HuH-7 (cell line): ENCODE measurements around the gene ZNHIT1.
"Not testable (repeated sequence)": the region's sequence is repeated elsewhere in the genome, so short reads cannot be mapped to it uniquely, and the experiment has no call there.

Experiments used
- DNase-seq: peaks from one replicate; pipeline ENCODE4 v3.0.0; 2011; ENCODE audit warnings: low spot score

Gene ZNHIT1

DNA sequence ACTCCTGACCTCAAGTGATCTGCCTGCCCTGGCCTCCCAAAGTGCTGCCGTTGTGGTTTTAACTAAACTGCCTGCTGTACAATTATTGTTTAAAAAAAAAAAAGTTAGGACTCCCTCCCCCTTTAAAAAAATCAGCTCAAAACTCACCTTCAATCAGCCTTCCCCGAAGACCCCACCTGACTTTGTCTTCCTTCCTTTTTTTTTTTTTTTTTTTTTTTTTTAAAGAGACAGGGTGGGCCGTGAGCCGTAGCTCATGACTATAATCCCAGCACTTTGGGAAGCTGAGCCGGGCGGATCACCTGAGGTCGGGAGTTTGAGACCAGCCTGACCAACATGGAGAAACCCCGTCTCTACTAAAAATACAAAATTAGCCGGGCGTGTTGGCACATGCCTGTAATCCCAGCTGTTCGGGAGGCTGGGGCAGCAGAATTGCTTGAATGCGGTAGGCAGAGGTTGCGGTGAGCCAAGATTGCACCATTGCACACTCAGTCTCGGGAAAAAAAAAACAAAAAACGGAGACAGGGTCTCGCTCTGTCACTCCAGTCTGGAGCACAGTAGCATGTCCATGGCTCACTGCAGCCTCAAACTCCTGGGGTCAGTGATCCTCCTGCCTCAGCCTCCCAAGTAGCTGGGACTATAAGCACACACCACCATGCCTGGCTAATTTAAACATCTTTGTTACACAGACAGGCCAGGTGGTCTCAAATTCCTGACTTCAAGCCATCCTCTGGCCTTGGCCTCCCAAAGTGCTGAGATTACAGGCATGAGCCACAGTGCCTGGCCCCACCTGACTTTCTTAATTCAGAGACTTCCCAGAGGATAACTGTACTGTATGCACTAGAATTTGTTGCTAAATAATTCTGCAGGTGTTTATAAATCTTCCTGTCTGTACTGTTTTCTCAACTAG is 23.7 kb downstream of the ZNHIT1 start:
- DNase-seq: no peak

DNA sequence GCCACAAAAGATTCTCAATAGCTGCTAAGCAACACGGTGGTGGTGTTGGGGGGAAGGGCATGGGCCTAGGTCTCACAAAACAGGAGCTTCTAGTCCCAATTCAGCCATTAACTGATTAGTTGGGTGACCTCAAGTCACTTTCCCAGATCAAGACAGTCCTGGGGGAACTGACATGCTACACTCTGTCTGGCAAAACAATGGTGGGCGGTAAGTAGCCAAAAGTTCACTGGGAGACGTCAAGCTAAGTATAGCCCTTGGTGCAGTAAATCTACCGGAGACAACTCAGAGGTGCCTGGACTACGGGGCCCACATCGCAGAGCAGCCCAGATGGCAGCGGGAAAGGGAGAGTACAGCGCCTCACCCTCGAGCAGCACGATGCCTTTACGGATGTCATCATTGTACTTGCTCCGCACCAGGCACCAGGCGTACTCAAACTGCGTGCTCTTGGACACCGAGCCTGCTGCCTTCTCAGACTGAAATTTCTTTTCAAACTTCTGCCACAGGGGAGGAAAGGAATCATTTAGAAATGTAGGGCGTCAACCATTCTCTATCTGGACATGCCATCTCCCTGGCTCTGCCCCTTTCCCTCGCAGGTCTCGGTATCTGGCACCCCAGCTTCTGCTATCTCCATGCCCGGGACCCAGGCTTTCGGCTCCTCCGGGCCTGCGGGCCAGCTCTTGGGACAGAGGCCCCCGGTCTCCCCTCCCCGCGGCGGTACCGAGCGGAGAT is 25.8 kb downstream of the ZNHIT1 start:
- DNase-seq: peak; percentile 84

DNA sequence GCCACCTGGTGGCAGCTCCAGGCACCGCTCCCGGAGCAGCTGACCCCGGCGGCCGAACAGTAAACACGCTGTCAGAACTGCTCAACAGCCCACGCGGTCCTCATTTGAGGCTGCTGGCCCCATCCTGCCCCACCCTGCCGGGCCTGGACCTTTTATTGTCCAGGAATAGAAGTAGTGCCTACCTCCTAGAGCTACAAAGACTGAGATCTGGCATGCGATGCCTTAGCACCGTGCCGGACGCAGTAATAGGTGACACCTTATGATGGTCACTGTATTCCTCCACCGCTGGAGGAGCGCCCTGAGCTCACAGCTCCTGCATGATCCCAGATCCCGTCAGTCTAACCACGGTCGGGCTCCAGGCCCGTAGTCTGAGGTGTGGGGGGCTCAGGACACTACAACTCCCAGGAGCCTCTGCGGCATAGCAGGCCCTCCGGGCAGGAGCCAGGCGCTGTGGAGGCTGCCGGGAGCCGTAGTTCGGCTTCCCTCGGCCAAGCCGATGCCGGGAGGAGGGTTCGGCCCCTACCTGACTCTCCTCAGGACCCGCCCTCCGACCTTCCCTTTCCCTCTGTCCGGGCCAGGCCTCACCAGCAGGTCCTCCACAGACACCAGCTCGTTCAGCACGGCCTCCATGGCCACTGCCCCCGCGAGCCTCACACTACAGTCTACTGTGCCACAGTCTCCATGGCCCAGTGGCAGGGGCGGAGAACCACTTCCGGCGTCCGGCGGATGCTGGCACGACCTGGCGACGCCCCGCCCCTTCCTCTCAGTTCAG is 26.6 kb downstream of the ZNHIT1 start, which contains the start of gene FIS1:
TSS of gene FIS1 (minus strand) at position 707 of the 772 bp plus-strand sequence. CDS start at position 630, 77 bp downstream.
- peak; percentile 90 for DNase-seq

DNA sequence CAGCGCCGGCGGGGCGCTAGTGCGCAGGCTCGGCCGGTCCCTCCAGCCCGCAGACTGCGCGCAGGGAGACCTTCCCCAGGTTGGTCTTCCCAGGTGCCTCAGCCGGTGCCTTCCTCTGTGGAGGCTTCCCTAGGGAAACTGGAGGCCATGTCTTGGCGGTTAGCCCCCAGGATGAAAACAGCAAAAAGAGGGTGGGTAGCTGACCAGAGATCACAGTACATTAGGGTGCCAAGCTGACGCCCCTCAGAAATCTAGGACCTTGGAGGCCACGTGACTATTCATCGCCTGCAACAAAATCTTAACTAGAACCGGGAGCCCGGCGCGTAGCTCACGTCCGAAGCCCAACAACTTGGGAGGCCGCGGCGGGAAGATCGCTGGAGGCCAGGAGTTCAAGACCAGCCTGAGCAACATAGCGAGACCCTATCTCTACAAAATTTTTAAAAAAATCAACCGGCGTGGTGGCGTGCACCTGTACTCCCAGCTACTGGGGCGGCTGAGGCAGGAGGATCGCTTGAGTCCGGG is 27.2 kb downstream of the ZNHIT1 start:
- peak; percentile 95 for DNase-seq

DNA sequence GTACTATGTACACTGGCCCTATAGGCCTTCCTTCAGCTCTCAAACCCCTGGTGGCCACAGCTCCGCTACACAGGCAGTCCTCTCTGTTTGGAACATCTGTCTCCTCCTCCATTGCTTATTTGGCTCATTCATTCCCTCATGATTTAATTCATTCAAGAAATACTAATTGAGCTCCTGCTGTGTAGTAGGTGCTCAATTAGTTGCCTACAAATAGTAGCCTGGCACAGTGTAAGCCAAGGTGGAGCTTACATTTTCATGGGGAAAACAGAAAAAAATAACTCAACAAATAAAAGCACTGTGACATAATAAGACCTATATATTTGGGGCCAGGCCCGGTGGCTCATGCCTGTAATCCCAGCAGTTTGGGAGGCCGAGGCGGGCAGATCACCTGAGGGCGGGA is 30.3 kb downstream of the ZNHIT1 start:
- no peak for DNase-seq

DNA sequence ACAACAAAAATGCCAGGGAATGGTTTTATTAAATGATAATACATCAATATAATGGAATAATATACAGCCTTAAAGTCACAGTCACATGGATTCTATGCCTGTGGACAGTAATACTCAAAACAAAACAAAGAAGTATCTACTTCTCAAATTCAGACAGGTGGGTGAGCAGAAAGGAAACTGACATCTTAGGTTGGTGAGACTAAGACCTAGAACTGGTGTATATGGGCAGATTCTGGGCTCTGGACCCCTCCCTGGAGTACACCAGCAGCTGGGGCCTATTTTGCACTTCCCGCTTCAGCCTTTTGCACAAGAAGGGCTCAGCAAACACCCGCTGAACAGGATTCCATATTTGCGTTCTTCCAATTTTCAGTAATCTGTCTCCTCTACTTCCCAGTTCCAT is 32.4 kb downstream of the ZNHIT1 start:
- DNase-seq: no peak

DNA sequence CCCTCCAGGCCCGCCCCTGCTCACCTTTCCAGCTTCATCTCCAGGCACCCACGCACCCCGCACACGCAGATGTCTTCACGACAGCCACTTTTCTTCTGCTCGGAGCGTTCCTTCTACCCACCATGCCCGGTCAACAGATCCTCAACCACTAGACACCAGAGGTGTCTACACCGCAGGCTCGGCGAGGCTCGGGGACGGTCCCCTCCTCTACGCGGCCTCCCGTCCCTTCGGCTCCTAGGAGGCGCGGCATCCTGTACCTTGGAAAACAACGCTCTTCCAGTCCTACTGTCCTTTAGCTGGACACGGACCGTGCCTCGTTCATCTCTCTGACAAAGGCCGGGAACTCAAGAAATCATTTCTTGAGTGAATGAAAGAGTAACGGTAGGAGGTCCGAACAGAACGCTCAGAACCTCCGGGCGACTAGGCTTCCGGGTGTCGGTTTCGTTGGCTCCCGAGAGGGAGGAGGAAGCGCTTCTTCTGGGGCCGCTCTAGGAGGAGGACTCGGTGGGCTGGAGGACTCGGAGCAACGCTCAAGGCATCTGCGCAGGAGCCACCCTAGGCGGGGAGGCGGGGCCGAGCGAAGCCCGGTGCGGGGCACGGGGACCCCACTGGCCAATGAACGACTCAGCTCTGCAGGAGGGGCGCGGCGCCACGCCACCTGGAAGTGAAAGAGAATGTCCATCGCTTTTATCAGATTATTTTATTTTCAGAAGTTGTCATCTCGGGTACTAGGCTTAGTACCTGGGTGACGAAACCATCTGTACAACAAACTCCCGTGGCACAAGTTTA is 34.1 kb downstream of the ZNHIT1 start:
- peak; percentile 96 for DNase-seq

DNA sequence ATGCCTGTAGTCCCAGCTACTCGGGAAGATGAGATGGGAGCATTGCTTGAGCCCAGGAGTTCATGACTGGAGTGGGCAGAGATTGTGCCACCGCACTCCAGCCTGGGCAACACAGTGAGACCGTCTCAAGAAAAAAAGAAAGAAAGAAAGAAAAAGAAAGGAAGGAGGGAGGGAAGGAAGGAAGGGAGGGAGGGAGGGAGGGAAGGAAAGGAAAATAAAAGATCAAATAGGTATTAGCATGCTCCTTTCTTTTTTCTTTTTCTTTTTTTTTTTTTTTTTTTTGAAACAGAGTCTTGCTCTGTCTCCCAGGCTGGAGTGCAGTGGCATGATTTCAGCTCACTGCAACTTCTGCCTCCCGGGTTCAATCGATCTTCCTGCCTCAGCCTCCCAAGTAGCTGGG is 35.2 kb downstream of the ZNHIT1 start:
- not testable (repeated sequence) for DNase-seq

DNA sequence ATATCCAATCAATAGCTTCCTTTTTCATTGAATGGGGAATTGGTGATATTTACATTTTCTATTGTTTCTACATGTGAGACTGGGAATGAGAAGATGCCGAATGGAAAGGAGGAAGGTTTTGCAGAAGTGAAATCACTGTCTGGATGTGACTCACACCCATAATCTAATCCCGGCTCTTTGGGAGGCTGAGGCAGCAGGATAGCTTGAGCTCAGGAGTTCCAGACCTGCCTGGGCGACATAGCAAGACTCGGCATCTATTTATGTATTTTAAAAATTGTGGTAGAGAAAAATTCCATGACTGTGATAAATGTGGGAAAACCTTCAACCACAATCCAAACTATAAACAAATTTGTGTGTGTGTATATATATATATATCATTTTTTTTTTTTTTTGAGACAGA is 37.8 kb downstream of the ZNHIT1 start:
- DNase-seq: no peak

DNA sequence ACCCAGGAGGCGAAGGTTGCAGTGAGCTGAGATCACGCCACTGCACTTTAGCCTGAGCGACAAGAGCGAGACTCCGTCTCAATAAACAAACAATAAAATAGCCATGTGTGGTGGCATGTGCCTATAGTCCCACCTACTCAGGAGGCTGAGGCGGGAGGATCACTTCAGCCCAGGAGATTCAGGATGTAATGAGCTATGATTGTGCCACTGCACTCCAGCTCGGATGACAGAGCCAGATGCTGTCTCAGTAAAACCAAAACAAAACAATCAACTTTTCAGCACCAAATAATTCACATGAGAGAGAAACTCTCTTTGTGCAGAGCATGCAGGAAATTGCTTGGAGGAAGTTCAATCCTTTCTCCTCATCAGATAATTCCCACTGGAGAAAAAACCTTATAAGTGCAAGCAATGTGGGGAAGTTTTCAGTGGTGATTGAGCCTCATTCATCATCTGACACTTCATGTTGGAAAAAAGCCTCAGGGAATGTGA is 40.3 kb downstream of the ZNHIT1 start:
- no peak for DNase-seq

DNA sequence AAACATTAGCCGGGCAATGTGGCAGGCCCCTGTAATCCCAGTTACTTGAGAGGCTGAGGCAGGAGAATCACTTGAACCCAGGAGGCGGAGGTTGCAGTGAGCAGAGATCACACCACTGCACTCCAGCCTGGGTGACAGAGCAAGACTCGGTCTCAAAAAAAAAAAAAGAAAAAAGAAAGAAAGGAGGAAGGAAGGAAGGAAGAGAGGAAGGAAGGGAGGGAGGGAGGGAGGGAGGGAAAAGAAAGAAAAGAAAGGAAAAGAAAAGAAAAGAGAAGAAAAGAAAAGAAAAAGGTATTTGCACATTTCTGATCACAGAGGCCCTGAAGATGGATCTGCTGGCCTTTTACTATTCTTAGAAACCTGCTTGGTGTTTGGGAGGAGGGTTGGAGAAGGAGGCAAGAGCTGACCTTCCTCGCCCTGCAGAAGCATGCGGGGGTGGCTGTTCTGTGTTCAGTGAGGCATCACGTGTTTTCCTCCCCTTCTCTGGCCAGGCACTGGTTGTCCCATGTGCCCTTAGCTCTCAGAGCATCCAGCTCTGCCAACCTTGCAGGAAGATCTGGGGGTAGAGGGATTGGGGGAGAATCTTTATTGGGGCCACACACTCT is 46.2 kb downstream of the ZNHIT1 start:
- not testable (repeated sequence) for DNase-seq

DNA sequence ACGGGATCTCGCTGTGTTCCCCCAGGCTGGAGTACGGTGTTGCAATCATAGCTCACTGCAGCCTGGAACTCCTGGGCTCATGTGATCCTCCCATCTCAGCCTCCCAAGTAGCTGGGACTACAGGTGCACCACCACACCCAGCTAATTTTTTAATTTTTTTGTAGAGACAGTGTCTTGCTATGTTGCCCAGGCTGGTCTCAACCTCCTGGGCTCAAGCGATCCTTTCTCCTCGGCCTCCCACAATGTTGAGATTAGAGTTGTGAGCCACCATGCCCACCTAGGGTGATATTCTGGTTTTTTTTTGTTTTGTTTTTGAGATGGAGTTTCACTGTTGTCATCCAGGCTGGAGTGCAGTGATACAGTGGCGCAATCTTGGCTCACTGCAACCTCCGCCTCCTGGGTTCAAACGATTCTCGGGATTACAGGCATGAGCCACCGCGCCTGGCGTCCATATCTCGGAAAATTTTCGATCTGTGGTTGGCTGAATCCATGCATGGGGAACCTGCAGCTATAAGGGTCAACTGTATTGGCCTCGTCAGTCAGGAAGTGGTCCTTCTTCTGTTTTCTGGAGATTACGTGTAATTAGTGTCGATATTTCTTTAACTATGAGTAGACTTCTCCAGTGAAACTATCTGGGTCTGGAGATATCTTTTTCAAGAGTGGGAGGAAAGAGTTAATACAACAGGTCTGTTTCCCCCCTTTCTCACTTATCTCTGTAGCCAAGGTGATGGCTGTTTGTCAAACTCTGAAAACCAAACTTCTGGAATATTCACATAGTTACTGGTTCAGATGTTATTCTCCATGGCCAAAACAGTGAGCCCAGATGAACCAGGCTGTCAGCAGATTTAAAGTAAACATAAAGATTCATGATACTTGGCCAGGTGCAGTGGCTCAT is 47.9 kb downstream of the ZNHIT1 start:
- DNase-seq: no peak

DNA sequence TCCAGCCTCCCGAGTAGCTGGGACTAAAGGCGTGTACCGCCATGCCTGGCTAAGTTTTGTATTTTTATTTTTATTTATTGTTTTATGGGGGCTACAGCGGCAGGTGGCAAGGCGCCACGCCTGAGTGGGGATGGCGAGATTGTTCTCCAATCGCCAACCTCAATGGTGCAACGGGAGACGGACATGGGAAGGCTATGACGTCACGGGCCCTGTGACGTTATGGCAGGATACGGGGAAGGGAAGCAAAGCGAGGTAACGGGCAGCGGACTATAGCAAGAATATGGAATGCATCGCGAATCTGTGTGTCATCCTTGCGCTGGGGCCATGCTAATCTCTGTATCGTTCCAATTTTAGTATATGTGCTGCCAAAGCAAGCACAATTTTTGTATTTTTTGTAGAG is 51.7 kb downstream of the ZNHIT1 start:
- DNase-seq: no peak

DNA sequence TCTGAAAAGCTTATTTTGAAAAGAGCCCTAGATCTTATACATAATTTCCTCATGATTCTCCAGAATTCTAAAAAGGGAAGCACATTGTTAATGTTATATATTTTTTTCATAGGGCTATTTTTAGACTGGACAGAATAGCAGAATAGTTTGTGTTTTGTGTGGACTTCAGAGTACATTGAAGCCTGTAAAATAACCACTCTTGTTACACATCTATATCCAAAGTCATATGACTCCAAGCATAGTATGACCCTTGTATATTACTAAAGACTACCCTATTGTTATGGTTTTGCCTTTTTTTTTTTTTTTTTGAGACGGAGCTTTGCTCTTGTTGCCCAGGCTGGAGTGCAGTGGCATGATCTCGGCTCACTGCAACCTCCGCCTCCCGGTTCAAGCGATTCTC is 53.1 kb downstream of the ZNHIT1 start:
- DNase-seq: no peak

DNA sequence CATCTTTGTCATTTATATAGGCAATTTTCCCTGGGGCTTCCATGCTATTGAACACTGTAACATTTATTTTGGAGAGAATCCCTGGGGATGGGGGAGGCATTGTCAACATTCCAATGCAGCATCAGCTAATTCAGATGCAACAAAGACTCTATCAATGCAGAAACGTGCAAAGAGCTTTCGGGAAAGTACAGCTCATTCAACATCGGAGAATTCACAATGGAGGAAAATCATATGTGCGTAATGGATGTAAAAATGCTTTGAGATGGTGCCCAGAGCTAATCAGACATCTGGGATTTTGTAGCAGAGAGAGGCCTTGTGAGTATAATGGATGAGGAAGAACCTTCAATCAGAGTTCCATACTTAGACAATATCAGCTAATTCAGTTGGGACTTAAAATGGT is 55.2 kb downstream of the ZNHIT1 start:
- no peak for DNase-seq
